Uterus (tissue), 4 donors: ENCODE results near the gene ATP6AP1. TPM values are rescaled to one million over a fixed set of nuclear protein-coding genes. Genes with fewer than 3 reads are reported as not detected.

Experiments
- DNase-seq, 2 donors: peaks; one replicate each; pipeline ENCODE4 v3.0.0-alpha.2; 2019 to 2020
- H3K27ac ChIP-seq, 2 donors: fragments of 200-600 bp; sonication (generic); 1 replicate in 1 of 2; 2 replicates in 1 of 2; pipeline ENCODE4 v1.5.1; 2016 to 2018
- H3K27me3 ChIP-seq, 2 donors: fragments of 200-600 bp; sonication (generic); one replicate each; pipeline ENCODE4 v1.5.1; 2018 to 2019; ENCODE audit warnings: control low read depth in 1 of 2
- H3K36me3 ChIP-seq, 2 donors: fragments of 200-600 bp; sonication (generic); one replicate each; pipeline ENCODE4 v1.5.1; 2019; ENCODE audit warnings: control low read depth in 1 of 2
- H3K4me1 ChIP-seq, 2 donors: fragments of 200-600 bp; sonication (generic); one replicate each; pipeline ENCODE4 v1.5.1; 2018 to 2019; ENCODE audit warnings: control low read depth in 1 of 2
- H3K4me3 ChIP-seq, 2 donors: fragments of 200-600 bp; sonication (generic); 1 replicate in 1 of 2; 2 replicates in 1 of 2; pipeline ENCODE4 v1.5.1; 2018 to 2019; ENCODE audit warnings: mild to moderate bottlenecking in 1 of 2
- H3K9me3 ChIP-seq, 2 donors: fragments of 200-600 bp; sonication (generic); one replicate each; pipeline ENCODE4 v1.5.1; 2019; ENCODE audit warnings: control low read depth in 1 of 2
- POLR2A ChIP-seq, 2 donors: fragments of 450-650 bp; IDR thresholded peaks; one replicate each; pipeline ENCODE4 v1.6.1; 2016; ENCODE audit warnings: antibody characterized with exemption in 2 of 2, mild to moderate bottlenecking in 1 of 2, moderate library complexity in 1 of 2
- intact Hi-C: fragments of 100-400 bp; cut with DNase I; formaldehyde crosslinking; loops from one replicate; pipeline ENCODE4 v1.15.1; 2023; ENCODE audit warnings: low total_unique reads
- total RNA-seq, 4 donors: library from RNA; depleted of rRNA in 3 of 4; stranded (reverse); fragments of >200 nt in 3 of 4; gene quantifications; one replicate each; pipeline versions ENCODE4 v1.1.0 to v1.2.4, GENCODE V29; 2014 to 2023
- TF ChIP-seq, protein P1 (sequence below), 4 experiments: fragments of 200-600 bp in 2 of 4; fragments of 450-650 bp in 2 of 4; sonication (generic) in 2 of 4; IDR thresholded peaks; one replicate each; pipeline ENCODE4 v1.5.1; 2016 to 2019; ENCODE audit warnings: antibody characterized with exemption in 4 of 4, mild to moderate bottlenecking in 2 of 4, moderate library complexity in 1 of 4
- donor health status: DM: yes; HTN: yes; CAD: no.

Gene ATP6AP1
- total RNA-seq, 4 donors from 2014 or later, result 5.1 to 71.3 (median 42.1) TPM

DNA sequence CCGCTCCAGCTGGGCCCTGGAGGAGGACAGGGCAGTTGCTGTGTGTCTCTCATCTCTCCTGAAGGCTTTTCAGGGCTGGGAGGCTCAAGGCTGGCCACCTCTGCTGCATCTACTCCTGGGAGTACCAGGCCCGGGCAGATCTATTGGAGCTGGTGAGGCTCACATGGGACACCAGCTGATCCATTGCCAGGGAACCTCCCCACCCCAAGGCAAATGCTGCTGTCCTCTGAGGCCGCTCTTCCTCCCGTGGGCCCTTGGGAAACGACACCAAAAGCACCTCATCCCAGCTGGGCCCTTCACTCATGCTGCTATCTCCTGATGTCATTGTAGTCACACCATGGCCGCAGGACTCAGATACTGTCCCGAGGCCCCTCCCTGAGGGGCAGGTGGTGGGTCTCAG is 54.3 kb downstream of the ATP6AP1 start:
- Histone ChIP-seq H3K36me3 (no peaks in the 10 kb centered on the region), H3K27me3 (no peaks in the 10 kb centered on the region), H3K4me1 (peaks cover 0 to 3% of the 10 kb centered on the region in 2 donors), H3K4me3 (no peak overlapping the region), H3K9me3 (no peaks in the 10 kb centered on the region), H3K27ac (no peak overlapping the region)
- no peak for TF ChIP-seq POLR2A (IDR thresholded peaks at IDR 0.05)
- TF ChIP-seq, protein P1, sequence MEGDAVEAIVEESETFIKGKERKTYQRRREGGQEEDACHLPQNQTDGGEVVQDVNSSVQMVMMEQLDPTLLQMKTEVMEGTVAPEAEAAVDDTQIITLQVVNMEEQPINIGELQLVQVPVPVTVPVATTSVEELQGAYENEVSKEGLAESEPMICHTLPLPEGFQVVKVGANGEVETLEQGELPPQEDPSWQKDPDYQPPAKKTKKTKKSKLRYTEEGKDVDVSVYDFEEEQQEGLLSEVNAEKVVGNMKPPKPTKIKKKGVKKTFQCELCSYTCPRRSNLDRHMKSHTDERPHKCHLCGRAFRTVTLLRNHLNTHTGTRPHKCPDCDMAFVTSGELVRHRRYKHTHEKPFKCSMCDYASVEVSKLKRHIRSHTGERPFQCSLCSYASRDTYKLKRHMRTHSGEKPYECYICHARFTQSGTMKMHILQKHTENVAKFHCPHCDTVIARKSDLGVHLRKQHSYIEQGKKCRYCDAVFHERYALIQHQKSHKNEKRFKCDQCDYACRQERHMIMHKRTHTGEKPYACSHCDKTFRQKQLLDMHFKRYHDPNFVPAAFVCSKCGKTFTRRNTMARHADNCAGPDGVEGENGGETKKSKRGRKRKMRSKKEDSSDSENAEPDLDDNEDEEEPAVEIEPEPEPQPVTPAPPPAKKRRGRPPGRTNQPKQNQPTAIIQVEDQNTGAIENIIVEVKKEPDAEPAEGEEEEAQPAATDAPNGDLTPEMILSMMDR (IDR thresholded peaks at IDR 0.05), result no peak
- no peak for DNase-seq
- intact Hi-C loops, result no loop called here

DNA sequence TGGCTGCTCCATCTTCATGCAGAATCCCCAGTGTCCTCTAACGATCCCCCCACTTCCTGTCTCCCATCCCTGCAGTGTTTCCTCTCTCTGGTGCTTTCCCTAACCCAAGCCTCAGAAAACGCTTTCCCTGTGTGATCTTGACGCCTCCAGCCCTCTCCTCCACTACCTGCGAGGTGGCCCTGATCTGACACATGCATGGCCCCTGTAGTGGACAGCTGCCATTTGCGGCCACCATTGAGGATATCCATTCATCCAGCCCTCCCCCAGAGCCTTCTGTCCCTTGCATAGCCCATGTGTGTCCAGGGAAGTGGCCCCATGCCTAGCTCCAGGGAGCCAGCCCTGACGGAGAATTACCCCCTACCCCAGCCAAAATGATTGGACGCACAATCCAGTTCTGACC is 54.8 kb downstream of the ATP6AP1 start:
- no peaks in the 10 kb centered on the region for H3K4me1 ChIP-seq
- no peaks in the 10 kb centered on the region for H3K36me3 ChIP-seq
- TF ChIP-seq, protein P1 (IDR thresholded peaks at IDR 0.05), result no peak
- no peak for TF ChIP-seq POLR2A (IDR thresholded peaks at IDR 0.05)
- no peaks in the 10 kb centered on the region for H3K27me3 ChIP-seq
- DNase-seq, result no peak
- H3K9me3 ChIP-seq, result no peaks in the 10 kb centered on the region
- H3K27ac ChIP-seq, result no peak overlapping the region
- intact Hi-C loops, result no loop called here
- H3K4me3 ChIP-seq, result no peak overlapping the region

DNA sequence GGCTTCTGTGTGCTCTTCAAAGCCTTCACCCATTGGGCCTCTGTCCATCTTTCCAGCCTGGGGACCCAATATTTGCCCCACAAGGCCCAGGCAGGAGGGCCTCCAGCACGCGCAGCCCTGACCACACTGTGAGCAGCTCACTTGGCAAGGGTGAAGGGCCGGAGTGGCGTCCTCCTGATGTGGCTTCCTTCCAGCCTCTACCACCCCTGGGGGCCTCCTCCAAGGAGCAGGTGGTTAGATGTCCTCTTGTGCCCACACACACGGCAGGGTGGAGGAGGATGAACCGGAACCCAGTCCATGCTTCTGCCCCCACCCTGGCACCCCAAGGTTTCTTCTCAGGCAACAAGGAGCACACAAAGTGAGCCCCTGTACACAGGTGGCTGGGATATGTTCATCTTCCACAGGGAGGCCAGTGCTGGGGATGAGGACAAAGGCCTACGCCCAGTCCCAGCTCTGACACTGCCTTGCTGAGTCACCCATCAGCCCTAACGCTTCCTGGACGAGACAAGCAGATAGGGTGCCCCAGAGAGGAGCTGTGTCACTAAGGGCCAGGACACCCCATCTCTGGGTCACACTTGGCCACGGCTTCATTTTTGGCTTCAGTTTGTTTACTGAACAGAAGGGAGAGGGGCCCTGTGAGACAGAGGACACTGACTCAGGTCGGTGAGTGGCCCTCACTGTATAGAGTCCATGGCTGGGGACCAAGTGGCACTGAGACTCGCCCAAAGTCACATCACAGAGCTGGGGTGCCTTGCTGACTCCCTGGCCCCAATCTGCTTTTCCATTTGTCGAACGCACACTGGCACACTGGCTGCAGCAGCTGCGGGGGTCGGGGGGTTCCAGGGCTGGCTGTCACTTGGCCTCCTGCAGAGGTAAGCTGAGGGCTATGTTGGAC is 56.0 kb downstream of the ATP6AP1 start:
- no peaks in the 10 kb centered on the region for H3K4me1 ChIP-seq
- no peak for DNase-seq
- intact Hi-C loops, result no loop called here
- no peaks in the 10 kb centered on the region for H3K27me3 ChIP-seq
- TF ChIP-seq, protein P1 (IDR thresholded peaks at IDR 0.05), result no peak
- TF ChIP-seq POLR2A (IDR thresholded peaks at IDR 0.05), result no peak
- no peak overlapping the region for H3K27ac ChIP-seq
- no peaks in the 10 kb centered on the region for H3K9me3 ChIP-seq
- H3K4me3 ChIP-seq, result no peak overlapping the region
- H3K36me3 ChIP-seq, result no peaks in the 10 kb centered on the region

DNA sequence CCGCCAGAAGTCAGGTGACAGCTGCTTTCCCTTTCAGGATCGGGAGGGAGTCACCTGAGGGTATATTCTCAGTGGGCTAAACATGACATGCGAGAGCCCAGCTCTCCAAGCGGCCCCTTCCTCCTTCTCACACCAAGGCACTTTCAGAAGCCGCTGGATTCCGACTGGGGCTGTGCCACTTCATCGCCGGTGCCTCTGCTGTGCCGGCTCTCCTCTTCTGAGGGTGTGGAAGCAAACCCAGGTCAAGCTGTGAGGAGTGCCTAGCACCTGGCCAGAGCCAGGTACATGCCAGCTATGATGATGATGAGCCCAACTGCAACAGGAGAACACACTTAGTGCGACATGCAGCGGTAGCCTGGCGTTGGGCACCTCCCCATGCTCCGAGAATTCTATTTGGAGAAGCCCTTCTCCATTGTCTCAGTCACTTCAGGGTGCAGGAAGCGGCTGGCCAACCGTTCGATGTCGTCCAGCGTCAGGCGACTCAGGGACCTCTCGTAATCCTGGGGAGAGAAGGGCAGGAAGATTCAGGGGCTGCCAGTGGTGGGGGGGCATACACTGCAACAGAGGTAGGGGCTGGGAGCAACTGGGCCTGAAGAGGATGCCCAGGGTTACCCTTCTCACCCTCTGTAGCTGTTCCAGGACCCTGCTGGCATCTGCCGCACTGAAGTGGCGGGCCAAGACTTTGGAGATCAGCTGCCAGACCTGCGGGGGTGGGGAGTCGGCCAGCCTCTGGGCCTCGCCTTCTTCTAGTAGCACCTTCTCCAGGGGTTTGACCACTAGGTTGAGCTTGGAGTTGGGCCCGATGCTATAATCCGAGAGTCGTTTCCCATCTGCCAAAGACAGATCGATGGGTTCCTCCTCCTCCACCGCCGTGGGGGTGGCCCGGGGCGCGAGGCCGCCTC is 56.9 kb downstream of the ATP6AP1 start:
- no peaks in the 10 kb centered on the region for H3K36me3 ChIP-seq
- H3K9me3 ChIP-seq, result no peaks in the 10 kb centered on the region
- TF ChIP-seq, protein P1 (IDR thresholded peaks at IDR 0.05), result no peak
- TF ChIP-seq POLR2A (IDR thresholded peaks at IDR 0.05), result no peak
- peak overlapping the region; percentile 61 to 83 for H3K27ac ChIP-seq
- DNase-seq, result peak in 1 of 2 donors; percentile 16
- H3K4me3 ChIP-seq, result peak overlapping the region; percentile 21 to 48
- H3K27me3 ChIP-seq, result no peaks in the 10 kb centered on the region
- H3K4me1 ChIP-seq, result no peaks in the 10 kb centered on the region
- intact Hi-C loops, result no loop called here

DNA sequence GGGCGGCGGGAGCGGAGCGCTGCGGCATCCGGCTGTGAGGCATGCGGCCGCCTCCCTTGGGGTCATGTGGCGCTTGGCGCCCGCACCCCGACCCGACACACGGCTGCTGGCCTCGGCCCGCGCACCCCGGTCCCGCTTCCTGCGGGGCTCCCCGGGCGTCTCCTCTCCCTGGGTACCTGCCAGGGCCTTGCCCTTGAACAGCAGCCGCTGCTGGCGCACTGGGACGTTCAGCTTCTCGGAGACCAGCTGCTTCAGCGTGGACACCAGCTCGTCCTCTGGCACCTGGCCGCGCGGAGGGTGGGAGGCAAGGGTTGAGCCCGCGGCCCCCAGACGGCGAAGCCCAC is 57.5 kb downstream of the ATP6AP1 start:
- intact Hi-C loops, result no loop called here
- Histone ChIP-seq H3K36me3 (no peaks in the 10 kb centered on the region), H3K27ac (peak overlapping the region; percentile 61 to 83), H3K4me1 (no peaks in the 10 kb centered on the region), H3K27me3 (no peaks in the 10 kb centered on the region), H3K9me3 (no peaks in the 10 kb centered on the region), H3K4me3 (peak overlapping the region; percentile 21 to 48)
- peak in 1 of 2 donors; percentile 49 for DNase-seq
- TF ChIP-seq, protein P1 (IDR thresholded peaks at IDR 0.05), result no peak
- no peak for TF ChIP-seq POLR2A (IDR thresholded peaks at IDR 0.05)
